ENCODE results near the gene DPP8.
"Not testable (repeated sequence)": the region's sequence is repeated elsewhere in the genome, so short reads cannot be mapped to it uniquely, and the experiment has no call there.

DPP8 gene

DNA sequence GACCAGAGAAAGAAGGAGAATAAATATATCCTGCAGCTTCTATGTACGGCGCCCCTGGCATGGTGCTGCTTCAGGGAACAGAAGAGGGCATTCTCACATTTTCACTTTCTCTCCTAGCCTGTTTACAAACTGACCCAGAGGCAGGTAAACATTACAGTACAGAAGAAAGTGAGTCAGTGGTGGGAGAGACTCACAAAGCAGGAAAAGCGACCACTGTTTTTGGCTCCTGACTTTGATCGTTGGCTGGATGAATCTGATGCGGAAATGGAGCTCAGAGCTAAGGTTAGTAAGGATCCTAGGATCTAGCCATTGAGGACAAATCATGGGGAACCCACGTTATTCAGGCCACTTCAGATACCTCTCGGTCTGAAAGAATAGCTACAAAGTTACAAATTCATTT lies 39.1 kb upstream of the DPP8 start:
- no peak for DNase-seq (ENCODE audit: low read depth, low spot score)
- POLR2A ChIA-PET = no interaction called here
- no peak overlapping the region for H3K4me3 ChIP-seq (ENCODE audit: low read depth, low read length)
- CTCF ChIA-PET = interaction anchor here (0.9 kb wide), 1 partner anchor 68 kb away, joined by 3 read pairs; no protein-coding TSS in a partner anchor
- TF ChIP-seq, protein P1, sequence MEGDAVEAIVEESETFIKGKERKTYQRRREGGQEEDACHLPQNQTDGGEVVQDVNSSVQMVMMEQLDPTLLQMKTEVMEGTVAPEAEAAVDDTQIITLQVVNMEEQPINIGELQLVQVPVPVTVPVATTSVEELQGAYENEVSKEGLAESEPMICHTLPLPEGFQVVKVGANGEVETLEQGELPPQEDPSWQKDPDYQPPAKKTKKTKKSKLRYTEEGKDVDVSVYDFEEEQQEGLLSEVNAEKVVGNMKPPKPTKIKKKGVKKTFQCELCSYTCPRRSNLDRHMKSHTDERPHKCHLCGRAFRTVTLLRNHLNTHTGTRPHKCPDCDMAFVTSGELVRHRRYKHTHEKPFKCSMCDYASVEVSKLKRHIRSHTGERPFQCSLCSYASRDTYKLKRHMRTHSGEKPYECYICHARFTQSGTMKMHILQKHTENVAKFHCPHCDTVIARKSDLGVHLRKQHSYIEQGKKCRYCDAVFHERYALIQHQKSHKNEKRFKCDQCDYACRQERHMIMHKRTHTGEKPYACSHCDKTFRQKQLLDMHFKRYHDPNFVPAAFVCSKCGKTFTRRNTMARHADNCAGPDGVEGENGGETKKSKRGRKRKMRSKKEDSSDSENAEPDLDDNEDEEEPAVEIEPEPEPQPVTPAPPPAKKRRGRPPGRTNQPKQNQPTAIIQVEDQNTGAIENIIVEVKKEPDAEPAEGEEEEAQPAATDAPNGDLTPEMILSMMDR (IDR thresholded peaks at IDR 0.05; ENCODE audit: insufficient read depth, low read length, missing control alignments) = no peak

DNA sequence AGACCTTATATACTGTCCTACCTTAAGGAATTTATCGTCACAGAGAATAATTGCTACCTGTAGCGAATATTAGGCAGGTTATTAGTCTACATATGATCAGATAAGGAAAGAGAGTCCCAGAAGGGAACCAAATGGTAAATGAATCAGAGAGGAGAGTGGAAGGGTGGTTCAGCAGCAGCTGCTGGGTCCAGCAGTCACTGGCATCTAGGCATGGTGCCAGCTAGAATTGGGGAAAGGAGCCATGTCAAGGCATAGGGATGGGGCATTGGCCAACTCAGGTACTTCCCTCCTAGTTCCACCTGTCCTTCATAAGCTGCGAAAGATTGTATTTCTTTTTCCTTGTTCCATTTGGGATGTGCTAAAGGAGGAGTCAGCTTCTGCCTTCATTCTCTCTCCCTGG lies 36.2 kb upstream of the DPP8 start:
- H3K4me3 ChIP-seq (ENCODE audit: low read depth, low read length) = no peak overlapping the region
- DNase-seq (ENCODE audit: low read depth, low spot score) = no peak
- ChIA-PET POLR2A (no interaction called here), CTCF (no interaction called here)
- TF ChIP-seq, protein P1 (IDR thresholded peaks at IDR 0.05; ENCODE audit: insufficient read depth, low read length, missing control alignments) = no peak

DNA sequence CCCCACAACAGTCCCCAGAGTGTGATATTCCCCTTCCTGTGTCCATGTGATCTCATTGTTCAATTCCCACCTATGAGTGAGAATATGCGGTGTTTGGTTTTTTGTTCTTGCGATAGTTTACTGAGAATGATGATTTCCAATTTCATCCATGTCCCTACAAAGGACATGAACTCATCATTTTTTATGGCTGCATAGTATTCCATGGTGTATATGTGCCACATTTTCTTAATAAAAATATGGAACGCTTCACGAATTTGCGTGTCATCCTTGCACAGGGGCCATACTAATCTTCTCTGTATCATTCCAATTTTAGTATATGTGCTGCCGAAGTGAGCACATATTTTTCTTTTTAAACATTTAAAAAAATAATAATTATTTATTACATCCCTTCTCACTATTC lies 35.4 kb upstream of the DPP8 start:
- POLR2A ChIA-PET; CTCF ChIA-PET; DNase-seq (ENCODE audit: low read depth, low spot score); H3K4me3 ChIP-seq (ENCODE audit: low read depth, low read length): not testable (repeated sequence)

- POLR2A ChIA-PET = interaction anchor here (0.7 kb wide), 1 partner anchor 299 kb away, joined by 3 read pairs; no protein-coding TSS in a partner anchor
- no peak overlapping the region for H3K4me3 ChIP-seq (ENCODE audit: low read depth, low read length)
- CTCF ChIA-PET = interaction anchor here (0.6 to 1.7 kb wide), 2 partner anchors 11 to 21 kb away, joined by 3 to 4 read pairs; partner anchors contain the start of gene HACD3
- no peak for DNase-seq (ENCODE audit: low read depth, low spot score)
- TF ChIP-seq, protein P1 (IDR thresholded peaks at IDR 0.05; ENCODE audit: insufficient read depth, low read length, missing control alignments) = no peak
These were observed 33.7 kb upstream of the DPP8 start for GRCh38 chr15:65551183-65551582.

- DNase-seq (ENCODE audit: low read depth, low spot score) = peak; percentile 16
- ChIA-PET POLR2A (no interaction called here), CTCF (interaction anchor here (0.6 to 1.7 kb wide), 2 partner anchors 11 to 21 kb away, joined by 3 to 4 read pairs; partner anchors contain the start of gene HACD3)
- H3K4me3 ChIP-seq (ENCODE audit: low read depth, low read length) = no peak overlapping the region; the same call in 1 of the 2 replicates
- TF ChIP-seq, protein P1 (IDR thresholded peaks at IDR 0.05; ENCODE audit: insufficient read depth, low read length, missing control alignments) = no peak
These were observed 33.2 kb upstream of the DPP8 start for GRCh38 chr15:65550681-65551098.

DNA sequence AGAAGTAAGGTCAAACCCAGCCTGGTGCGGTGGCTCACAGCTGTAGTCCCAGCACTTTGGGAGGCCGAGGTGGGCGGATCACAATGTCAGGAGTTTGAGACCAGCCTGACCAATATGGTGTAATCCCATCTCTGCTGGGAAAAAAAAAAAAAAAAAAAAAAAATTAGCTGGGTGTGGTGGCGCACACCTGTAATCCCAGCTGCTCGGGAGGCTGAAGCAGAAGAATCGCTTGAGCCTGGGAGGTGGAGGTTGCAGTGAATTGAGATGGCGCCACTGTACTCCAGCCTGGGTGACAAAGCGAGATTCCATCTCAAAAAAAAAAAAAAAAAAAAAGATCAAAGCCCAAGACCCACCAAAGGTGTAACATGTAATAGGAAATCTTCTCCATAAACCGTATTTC lies 31.8 kb upstream of the DPP8 start:
- CTCF ChIA-PET = interaction anchor here (1.2 to 1.4 kb wide), 2 partner anchors 18 to 30 kb away, joined by 3 to 6 read pairs; partner anchors contain the start of gene HACD3
- DNase-seq (ENCODE audit: low read depth, low spot score); POLR2A ChIA-PET; H3K4me3 ChIP-seq (ENCODE audit: low read depth, low read length): not testable (repeated sequence)

DNA sequence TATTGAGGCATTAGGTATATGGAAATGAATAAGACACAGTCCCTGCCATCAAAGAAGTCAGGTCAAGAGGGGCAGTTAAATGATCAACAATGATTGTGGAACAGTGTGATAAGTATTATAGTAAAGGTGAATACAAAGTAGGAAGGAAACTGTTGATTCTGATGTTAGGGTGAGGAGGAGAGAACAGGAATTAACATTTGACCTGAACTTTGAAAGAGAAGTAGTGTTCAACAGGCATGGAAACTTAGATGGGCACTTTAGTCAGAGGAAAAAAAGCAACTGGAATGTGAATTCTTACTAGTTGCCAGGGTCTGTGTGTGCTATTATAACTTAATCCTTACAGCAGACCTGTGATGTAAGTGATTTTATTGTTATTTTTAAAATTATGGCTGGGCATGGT lies 30.4 kb upstream of the DPP8 start:
- TF ChIP-seq, protein P1 (IDR thresholded peaks at IDR 0.05; ENCODE audit: insufficient read depth, low read length, missing control alignments) = no peak
- POLR2A ChIA-PET = no interaction called here
- CTCF ChIA-PET = no interaction called here

More for the DNA sequence above, 30.4 kb upstream of the DPP8 start:
- DNase-seq (ENCODE audit: low read depth, low spot score) = no peak
- H3K4me3 ChIP-seq (ENCODE audit: low read depth, low read length) = no peak overlapping the region

Measured in AG04449 (cell line).